ENCODE measurements around the gene MAPK10. TPM values are rescaled to one million over a fixed set of nuclear protein-coding genes. Genes with fewer than 3 reads are reported as not detected.

Gene MAPK10
- total and polyA plus RNA-seq, 9 of the 15 experiments (the other 6 are each of a cell fraction or from before 2014, with no cell fraction given): 0.10 to 0.53 (median 0.18) TPM; not detected in 4

- TF ChIP-seq CHD7 (IDR thresholded peaks at IDR 0.05; ENCODE audit: low read depth, low read length): no peak
- TF ChIP-seq ZNF395 (CRISPR knock-in tag; IDR thresholded peaks at IDR 0.05): no peak
- TF ChIP-seq HSF4 (CRISPR knock-in tag; IDR thresholded peaks at IDR 0.05; ENCODE audit: borderline replicate concordance): no peak
- TF ChIP-seq DEAF1 (CRISPR knock-in tag; IDR thresholded peaks at IDR 0.05): no peak
- TF ChIP-seq ZHX1 (conservative IDR thresholded peaks at IDR 0.05; ENCODE audit: low read length): no peak
- no peak for TF ChIP-seq TRIM28 (IDR thresholded peaks at IDR 0.05)
- TF ChIP-seq RAD21 (CRISPR knock-in tag; conservative IDR thresholded peaks at IDR 0.05 in 1 of 2, IDR thresholded peaks at IDR 0.05 in 1 of 2): no peak
- no peak for TF ChIP-seq ZNF511 (CRISPR knock-in tag; IDR thresholded peaks at IDR 0.05)
- TF ChIP-seq TEAD1 (CRISPR knock-in tag; IDR thresholded peaks at IDR 0.05): no peak
These were observed 258.4 kb downstream of the MAPK10 start (continued) for GRCh38 chr4:86101410-86101809.
